GM12873 (cell line): ENCODE data around the gene LKAAEAR1.

ENCODE experiments used
- TF ChIP-seq, protein P1 (sequence below): IDR thresholded peaks from 2 replicates; pipeline ENCODE4 v1.5.1; 2012; ENCODE audit warnings: low read depth, mild to moderate bottlenecking, moderate library complexity, low read length, control low read depth; ENCODE audit not compliant: insufficient read depth; ENCODE audit errors: missing control alignments

Gene LKAAEAR1

DNA sequence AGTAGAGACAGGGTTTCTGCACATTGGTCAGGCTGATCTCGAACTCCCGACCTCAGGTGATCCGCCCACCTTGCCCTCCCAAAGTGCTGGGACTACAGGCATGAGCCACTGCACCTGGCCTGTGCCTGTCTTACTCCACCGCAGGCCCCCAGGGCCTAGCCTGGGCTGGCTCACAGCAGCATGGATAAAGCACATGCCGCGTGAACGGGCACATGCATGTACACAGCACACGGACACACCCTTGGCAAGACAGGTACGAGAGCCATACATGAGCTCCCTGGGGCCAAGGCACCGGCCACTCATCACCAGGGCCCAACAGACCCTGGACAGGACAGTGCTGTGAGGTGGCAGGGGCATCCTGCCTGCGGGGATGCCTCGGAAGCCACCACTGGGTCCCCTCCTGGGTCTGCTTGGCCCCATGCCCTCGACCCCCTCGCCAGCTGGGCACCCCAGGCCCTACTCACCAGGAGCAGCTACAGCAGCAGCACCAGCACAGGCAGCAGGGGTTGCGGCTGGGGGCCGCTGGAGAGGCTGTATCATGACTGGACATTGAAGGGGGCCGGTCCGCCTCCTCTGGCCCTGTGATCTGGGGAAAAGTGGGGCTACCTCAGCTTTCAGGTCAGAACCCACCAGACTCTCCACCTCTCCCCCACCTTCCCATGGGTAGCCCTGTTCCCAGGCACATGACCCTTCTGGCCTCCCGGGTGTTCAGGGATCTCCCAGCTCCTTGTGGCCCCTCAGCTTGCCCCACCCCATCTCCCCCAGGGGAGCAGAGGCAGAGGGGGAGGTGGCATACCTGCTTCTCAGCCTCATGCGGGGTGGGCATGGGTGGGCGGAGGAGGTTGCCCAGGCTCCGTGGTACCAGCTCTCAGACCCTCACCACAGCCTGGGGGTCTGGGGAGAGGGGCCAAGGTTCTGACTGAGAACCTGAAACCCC is 7.9 kb downstream of the LKAAEAR1 start:
- TF ChIP-seq, protein P1, sequence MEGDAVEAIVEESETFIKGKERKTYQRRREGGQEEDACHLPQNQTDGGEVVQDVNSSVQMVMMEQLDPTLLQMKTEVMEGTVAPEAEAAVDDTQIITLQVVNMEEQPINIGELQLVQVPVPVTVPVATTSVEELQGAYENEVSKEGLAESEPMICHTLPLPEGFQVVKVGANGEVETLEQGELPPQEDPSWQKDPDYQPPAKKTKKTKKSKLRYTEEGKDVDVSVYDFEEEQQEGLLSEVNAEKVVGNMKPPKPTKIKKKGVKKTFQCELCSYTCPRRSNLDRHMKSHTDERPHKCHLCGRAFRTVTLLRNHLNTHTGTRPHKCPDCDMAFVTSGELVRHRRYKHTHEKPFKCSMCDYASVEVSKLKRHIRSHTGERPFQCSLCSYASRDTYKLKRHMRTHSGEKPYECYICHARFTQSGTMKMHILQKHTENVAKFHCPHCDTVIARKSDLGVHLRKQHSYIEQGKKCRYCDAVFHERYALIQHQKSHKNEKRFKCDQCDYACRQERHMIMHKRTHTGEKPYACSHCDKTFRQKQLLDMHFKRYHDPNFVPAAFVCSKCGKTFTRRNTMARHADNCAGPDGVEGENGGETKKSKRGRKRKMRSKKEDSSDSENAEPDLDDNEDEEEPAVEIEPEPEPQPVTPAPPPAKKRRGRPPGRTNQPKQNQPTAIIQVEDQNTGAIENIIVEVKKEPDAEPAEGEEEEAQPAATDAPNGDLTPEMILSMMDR = no peak

DNA sequence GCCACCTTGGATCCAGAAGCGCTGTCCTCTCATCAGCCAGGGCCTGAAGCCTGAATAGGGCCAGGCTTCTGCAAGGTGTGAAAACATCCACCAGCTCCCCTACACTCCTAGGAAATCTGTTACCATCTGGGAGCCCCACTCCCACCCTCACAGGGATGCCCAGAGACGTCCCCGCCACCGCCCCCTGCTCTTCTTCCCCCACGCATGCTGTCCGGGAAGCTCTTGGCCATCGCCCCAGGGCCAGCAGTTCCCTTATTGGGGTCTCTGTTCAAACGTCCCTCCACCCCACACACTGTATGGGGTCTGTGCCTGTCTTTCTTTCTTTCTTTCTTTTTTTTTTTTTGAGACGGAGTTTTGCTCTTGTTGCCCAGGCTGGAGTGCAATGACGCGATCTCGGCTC is 8.6 kb downstream of the LKAAEAR1 start:
- TF ChIP-seq, protein P1 = no peak

DNA sequence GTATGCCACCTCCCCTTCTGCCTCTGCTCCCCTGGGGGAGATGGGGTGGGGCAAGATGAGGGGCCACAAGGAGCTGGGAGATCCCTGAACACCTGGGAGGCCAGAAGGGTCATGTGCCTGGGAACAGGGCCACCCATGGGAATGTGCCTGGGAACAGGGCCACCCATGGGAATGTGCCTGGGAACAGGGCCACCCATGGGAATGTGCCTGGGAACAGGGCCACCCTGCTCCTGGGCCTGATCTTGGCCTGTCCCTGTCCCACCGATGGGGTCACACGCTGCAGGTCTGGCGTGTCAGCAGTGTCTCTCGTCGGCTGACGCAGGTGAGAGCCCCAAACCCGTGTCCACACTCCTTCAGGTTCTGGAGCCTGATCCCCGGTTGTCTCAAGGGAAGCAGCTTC is 9.2 kb downstream of the LKAAEAR1 start:
- TF ChIP-seq, protein P1 = no peak

DNA sequence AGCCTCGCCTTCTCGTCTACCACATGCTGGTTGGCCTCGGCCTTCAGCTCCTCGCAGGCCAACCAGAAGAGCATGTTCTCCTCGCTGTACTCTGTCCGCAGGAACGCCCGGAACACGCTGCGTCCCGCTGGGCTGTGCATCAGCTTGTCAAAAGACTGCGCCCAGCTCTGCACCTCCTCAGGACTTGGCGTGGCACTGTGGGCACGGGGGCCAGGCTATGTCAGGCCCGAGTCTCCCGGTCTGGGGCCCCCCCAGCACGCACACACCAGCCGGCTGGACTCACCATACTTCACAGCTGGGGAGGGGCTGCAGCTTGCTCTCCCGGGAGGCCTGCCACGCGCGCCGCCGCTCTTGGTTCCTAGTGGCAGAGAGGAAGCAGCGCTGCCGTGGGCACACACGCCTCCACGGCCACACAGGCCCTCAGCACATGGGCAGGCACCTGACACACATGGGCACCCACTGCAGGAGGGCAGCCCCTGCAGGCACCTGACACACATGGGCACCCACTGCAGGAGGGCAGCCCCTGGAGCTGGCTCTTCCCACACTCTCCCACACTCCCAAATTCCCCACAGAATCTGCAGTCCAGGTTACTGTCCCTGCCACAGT is 9.9 kb downstream of the LKAAEAR1 start:
- TF ChIP-seq, protein P1 = no peak

DNA sequence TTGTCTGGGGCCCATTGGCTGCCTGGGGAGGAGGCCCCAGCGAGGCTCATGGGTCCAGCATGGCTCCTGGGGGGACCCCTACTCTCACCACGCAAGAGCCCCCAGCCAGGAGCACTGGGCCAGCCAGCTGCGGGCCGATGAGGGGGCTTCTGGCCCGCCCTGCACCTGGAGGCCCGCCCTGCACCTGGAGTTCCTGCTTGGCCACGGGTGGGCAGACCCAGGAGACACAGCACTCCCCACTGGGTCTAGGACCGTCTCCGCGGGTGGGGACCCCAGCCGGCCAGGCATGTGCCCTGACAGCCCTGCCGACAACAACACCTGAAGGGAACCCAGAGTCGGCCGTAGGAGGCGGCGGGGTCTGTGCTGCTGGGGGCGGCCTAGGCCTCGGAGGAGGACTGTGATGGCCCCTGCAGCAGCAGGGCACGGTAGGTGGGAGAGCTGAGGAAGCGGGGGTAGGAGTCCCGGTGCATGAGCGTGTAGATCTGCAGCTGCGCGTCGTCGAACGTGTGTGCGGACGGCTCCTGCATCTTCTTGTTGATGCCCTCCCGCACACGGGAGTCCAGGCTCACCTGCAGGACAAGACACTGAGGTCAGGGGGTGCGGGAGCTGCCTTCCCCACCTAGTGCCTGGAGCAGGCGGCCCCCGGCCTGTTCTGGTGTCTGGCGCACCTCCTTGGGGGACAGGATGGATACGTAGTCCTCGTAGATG is 10.6 kb downstream of the LKAAEAR1 start:
- TF ChIP-seq, protein P1 = no peak

DNA sequence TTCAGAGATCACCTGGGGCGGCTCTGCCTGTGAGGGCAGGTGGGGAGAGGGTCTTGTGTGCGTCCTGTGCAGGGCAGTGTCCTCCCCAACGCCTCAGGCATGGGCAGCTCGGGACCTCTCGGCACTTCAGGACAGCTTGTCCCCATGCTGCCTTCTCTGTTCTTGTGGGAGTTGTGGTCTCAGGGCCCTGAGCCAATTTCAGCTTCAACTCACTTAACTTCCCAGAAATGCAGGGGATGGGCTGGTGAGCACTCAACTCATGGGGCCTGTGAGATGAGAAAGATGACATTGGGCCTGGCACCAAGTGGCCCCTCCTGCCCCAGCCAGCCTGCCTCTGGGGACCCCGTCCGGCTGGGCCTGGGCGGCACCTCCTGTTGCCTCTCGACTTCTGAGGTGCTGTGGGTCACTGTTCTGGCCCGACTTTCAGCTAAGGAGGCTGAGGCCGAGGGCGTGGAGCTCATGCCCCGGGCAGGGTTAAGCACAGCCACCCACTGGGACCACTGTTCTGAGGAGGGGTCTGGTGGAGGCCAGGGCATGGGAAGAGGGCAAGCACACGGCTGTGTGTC is 11.6 kb downstream of the LKAAEAR1 start:
- TF ChIP-seq, protein P1 = no peak
